ENCODE measurements around the gene CAMK2A. TPM values are rescaled to one million over a fixed set of nuclear protein-coding genes. Genes with fewer than 3 reads are reported as not detected.

The CAMK2A gene
- total and polyA plus RNA-seq, 2 donors (not counting 1 experiment from before 2014, with no cell fraction given), result 2.1 to 3.1 TPM

GRCh38 chr5:150312518-150312917 is 22.9 kb upstream of the CAMK2A start:
- Histone ChIP-seq H4K20me1 (ENCODE audit: control insufficient read depth, extremely low read depth, insufficient read depth, low read length) (no peaks in the 10 kb centered on the region), H3K9me3 (ENCODE audit: control insufficient read depth, insufficient read depth, low read depth, low read length) (no peaks in the 10 kb centered on the region), H3K4me3 (replicated peaks in 1 of 4; ENCODE audit: control extremely low read depth in 1 of 4, insufficient read depth in 1 of 4, low read depth in 3 of 4, low read length in 4 of 4) (no peak overlapping the region), H3K27me3 (ENCODE audit: control insufficient read depth, insufficient read depth, low read length) (no peaks in the 10 kb centered on the region), H2AFZ (ENCODE audit: low read length) (no peak overlapping the region), H3K4me2 (ENCODE audit: extremely low read depth, insufficient read depth, low read length) (no peak overlapping the region), H3K36me3 (ENCODE audit: control insufficient read depth, insufficient read depth, low read length) (no peaks in the 10 kb centered on the region), H3K9ac (ENCODE audit: insufficient read depth, low read length) (no peak overlapping the region), H3K27ac (ENCODE audit: insufficient read depth, low read length) (no peak overlapping the region), H3K4me1 (ENCODE audit: control insufficient read depth, extremely low read depth, insufficient read depth, low read length) (peaks cover 6% of the 10 kb centered on the region), H3K79me2 (ENCODE audit: control insufficient read depth, insufficient read depth, low read length) (no peaks in the 10 kb centered on the region)
- TF ChIP-seq CTCF (conservative IDR thresholded peaks at IDR 0.05 in 1 of 2, IDR thresholded peaks at IDR 0.05 in 1 of 2; ENCODE audit: low read depth in 1 of 2, low read length in 2 of 2) (no peak), EZH2 (IDR thresholded peaks at IDR 0.05; ENCODE audit: low read length, missing control alignments) (no peak)
- DNase-seq (ENCODE audit: low read depth in 2 of 2), result no peak

GRCh38 chr5:150311015-150311692 is 21.6 kb upstream of the CAMK2A start:
- no peaks in the 10 kb centered on the region for H3K27me3 ChIP-seq (ENCODE audit: control insufficient read depth, insufficient read depth, low read length)
- no peak for TF ChIP-seq CTCF (conservative IDR thresholded peaks at IDR 0.05 in 1 of 2, IDR thresholded peaks at IDR 0.05 in 1 of 2; ENCODE audit: low read depth in 1 of 2, low read length in 2 of 2)
- TF ChIP-seq EZH2 (IDR thresholded peaks at IDR 0.05; ENCODE audit: low read length, missing control alignments), result no peak
- no peak overlapping the region for H3K9ac ChIP-seq (ENCODE audit: insufficient read depth, low read length)
- no peak overlapping the region for H3K27ac ChIP-seq (ENCODE audit: insufficient read depth, low read length)
- no peaks in the 10 kb centered on the region for H3K9me3 ChIP-seq (ENCODE audit: control insufficient read depth, insufficient read depth, low read depth, low read length)
- H3K4me3 ChIP-seq (replicated peaks in 1 of 4; ENCODE audit: control extremely low read depth in 1 of 4, insufficient read depth in 1 of 4, low read depth in 3 of 4, low read length in 4 of 4), result no peak overlapping the region
- no peaks in the 10 kb centered on the region for H3K4me1 ChIP-seq (ENCODE audit: control insufficient read depth, extremely low read depth, insufficient read depth, low read length)
- H3K4me2 ChIP-seq (ENCODE audit: extremely low read depth, insufficient read depth, low read length), result no peak overlapping the region
- H2AFZ ChIP-seq (ENCODE audit: low read length), result no peak overlapping the region
- DNase-seq (ENCODE audit: low read depth in 2 of 2), result no peak
- no peaks in the 10 kb centered on the region for H3K79me2 ChIP-seq (ENCODE audit: control insufficient read depth, insufficient read depth, low read length)
- no peaks in the 10 kb centered on the region for H3K36me3 ChIP-seq (ENCODE audit: control insufficient read depth, insufficient read depth, low read length)
- no peaks in the 10 kb centered on the region for H4K20me1 ChIP-seq (ENCODE audit: control insufficient read depth, extremely low read depth, insufficient read depth, low read length)

GRCh38 chr5:150310246-150310645 is 20.7 kb upstream of the CAMK2A start:
- Histone ChIP-seq H3K27me3 (ENCODE audit: control insufficient read depth, insufficient read depth, low read length) (no peaks in the 10 kb centered on the region), H3K9ac (ENCODE audit: insufficient read depth, low read length) (no peak overlapping the region), H3K27ac (ENCODE audit: insufficient read depth, low read length) (no peak overlapping the region), H2AFZ (ENCODE audit: low read length) (no peak overlapping the region), H3K4me1 (ENCODE audit: control insufficient read depth, extremely low read depth, insufficient read depth, low read length) (peaks cover 4% of the 10 kb centered on the region), H3K9me3 (ENCODE audit: control insufficient read depth, insufficient read depth, low read depth, low read length) (no peaks in the 10 kb centered on the region), H4K20me1 (ENCODE audit: control insufficient read depth, extremely low read depth, insufficient read depth, low read length) (no peaks in the 10 kb centered on the region), H3K4me3 (replicated peaks in 1 of 4; ENCODE audit: control extremely low read depth in 1 of 4, insufficient read depth in 1 of 4, low read depth in 3 of 4, low read length in 4 of 4) (no peak overlapping the region), H3K79me2 (ENCODE audit: control insufficient read depth, insufficient read depth, low read length) (no peaks in the 10 kb centered on the region), H3K36me3 (ENCODE audit: control insufficient read depth, insufficient read depth, low read length) (no peaks in the 10 kb centered on the region), H3K4me2 (ENCODE audit: extremely low read depth, insufficient read depth, low read length) (no peak overlapping the region)
- no peak for DNase-seq (ENCODE audit: low read depth in 2 of 2)
- TF ChIP-seq EZH2 (IDR thresholded peaks at IDR 0.05; ENCODE audit: low read length, missing control alignments), result no peak
- TF ChIP-seq CTCF (conservative IDR thresholded peaks at IDR 0.05 in 1 of 2, IDR thresholded peaks at IDR 0.05 in 1 of 2; ENCODE audit: low read depth in 1 of 2, low read length in 2 of 2), result no peak

Data from fibroblast of lung (primary cell).